Right atrium auricular region (tissue), 2 donors: ENCODE data around the gene BDP1. TPM values are rescaled to one million over a fixed set of nuclear protein-coding genes. Genes with fewer than 3 reads are reported as not detected.
"Not testable (repeated sequence)": the region's sequence is repeated elsewhere in the genome, so short reads cannot be mapped to it uniquely, and the experiment has no call there.

Experiments
- DNase-seq: peaks from one replicate; pipeline ENCODE4 v3.0.0-alpha.2; 2019; ENCODE audit warnings: low spot score
- H3K27ac ChIP-seq, 2 donors: fragments of 200-600 bp; sonication (generic); 1 replicate in 1 of 2; 2 replicates in 1 of 2; pipeline ENCODE4 v1.5.1; 2016 to 2019
- H3K27me3 ChIP-seq, 2 donors: fragments of 200-600 bp; sonication (generic); one replicate each; pipeline versions ENCODE4 v1.5.1 to v1.6.0; 2017 to 2019
- H3K36me3 ChIP-seq: fragments of 200-600 bp; sonication (generic); one replicate; pipeline ENCODE4 v1.5.1; 2016
- H3K4me1 ChIP-seq, 2 donors: fragments of 200-600 bp; sonication (generic); one replicate each; pipeline versions ENCODE4 v1.5.1 to v1.6.0; 2017 to 2019
- H3K4me3 ChIP-seq, 2 donors: fragments of 200-600 bp; sonication (generic); 1 replicate in 1 of 2; 2 replicates in 1 of 2; pipeline ENCODE4 v1.5.1; 2017 to 2019; ENCODE audit warnings: mild to moderate bottlenecking in 1 of 2, moderate library complexity in 1 of 2
- H3K9me3 ChIP-seq, 2 donors: fragments of 200-600 bp; sonication (generic); one replicate each; pipeline ENCODE4 v1.5.1; 2019
- total RNA-seq, 2 donors: library from RNA; depleted of rRNA; stranded (reverse); fragments of >200 nt; gene quantifications; one replicate each; pipeline ENCODE4 v1.1.0, GENCODE V29; 2016
- TF ChIP-seq, protein P1 (sequence below), 2 donors: fragments of 200-600 bp; sonication (generic); IDR thresholded peaks; one replicate each; pipeline ENCODE4 v1.5.1; 2019; ENCODE audit warnings: antibody characterized with exemption in 2 of 2

BDP1 gene
- total RNA-seq, 2 donors from 2014 or later, result 11.8 to 20.1 TPM

DNA sequence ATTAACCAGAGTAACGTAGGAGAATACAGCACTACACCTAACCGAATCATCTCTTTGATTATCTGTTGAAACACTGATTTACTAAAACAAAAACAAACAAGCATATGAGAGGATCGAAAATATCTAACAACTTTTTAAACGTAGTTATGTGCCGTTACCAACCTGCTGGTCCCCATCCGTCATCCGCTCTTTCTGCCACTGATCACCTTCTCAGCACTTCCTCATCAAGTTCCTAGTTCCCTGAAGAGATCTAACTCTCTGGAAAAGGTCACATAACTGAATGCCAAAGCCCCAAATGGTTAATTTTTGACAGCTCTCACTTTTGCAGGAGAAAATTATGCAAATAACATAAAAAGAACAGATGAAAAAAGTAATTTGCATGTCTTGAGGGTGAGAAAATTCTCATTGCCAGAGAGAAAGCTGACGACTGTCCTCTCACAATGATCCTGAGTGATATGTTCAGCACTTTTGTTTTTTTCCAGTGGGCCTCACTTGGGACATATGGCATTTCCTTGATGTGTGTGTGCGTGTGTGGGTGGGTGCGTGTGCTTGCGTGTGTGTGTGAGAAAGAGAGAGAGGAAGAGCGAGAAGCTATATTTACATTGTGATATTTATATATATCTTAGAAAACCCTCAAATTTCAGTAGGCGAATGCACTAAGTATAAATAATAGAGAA lies 8.8 kb upstream of the BDP1 start:
- H3K9me3 ChIP-seq, H3K27me3 ChIP-seq, H3K4me3 ChIP-seq, DNase-seq, H3K4me1 ChIP-seq, H3K36me3 ChIP-seq, H3K27ac ChIP-seq: not testable (repeated sequence)

DNA sequence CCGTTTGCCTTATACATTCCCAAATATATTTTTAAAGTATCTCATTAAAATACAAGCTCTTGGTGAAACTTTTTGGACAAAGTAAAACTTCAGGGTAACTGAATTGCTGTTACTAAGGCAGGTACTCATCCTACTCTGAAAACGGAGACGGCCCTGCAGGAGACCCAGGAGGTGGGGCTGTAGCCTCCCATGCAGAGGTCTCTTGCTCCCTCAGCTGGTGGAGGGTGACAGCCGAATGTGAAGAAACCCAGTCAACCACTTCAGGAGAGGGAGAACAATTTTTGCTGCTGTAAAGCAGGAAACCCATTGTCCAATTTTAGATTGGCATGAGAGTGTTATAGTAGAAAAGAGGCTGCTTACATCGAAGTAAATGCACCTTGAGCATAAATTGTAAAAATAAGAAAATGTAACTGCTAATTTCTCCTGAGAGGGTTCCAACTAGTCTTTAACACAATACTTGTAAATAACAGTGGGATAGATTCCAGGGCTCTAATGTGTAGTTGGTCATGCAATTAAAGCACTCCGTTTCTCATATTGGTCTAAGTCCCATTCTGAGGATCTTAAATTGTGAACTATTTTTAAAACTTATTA lies 8.1 kb upstream of the BDP1 start:
- not testable (repeated sequence) for H3K4me1 ChIP-seq, H3K36me3 ChIP-seq, H3K27me3 ChIP-seq, H3K9me3 ChIP-seq, H3K27ac ChIP-seq, DNase-seq, H3K4me3 ChIP-seq
- TF ChIP-seq, protein P1, sequence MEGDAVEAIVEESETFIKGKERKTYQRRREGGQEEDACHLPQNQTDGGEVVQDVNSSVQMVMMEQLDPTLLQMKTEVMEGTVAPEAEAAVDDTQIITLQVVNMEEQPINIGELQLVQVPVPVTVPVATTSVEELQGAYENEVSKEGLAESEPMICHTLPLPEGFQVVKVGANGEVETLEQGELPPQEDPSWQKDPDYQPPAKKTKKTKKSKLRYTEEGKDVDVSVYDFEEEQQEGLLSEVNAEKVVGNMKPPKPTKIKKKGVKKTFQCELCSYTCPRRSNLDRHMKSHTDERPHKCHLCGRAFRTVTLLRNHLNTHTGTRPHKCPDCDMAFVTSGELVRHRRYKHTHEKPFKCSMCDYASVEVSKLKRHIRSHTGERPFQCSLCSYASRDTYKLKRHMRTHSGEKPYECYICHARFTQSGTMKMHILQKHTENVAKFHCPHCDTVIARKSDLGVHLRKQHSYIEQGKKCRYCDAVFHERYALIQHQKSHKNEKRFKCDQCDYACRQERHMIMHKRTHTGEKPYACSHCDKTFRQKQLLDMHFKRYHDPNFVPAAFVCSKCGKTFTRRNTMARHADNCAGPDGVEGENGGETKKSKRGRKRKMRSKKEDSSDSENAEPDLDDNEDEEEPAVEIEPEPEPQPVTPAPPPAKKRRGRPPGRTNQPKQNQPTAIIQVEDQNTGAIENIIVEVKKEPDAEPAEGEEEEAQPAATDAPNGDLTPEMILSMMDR (IDR thresholded peaks at IDR 0.05), result peak in 1 of 2 donors; percentile 57

DNA sequence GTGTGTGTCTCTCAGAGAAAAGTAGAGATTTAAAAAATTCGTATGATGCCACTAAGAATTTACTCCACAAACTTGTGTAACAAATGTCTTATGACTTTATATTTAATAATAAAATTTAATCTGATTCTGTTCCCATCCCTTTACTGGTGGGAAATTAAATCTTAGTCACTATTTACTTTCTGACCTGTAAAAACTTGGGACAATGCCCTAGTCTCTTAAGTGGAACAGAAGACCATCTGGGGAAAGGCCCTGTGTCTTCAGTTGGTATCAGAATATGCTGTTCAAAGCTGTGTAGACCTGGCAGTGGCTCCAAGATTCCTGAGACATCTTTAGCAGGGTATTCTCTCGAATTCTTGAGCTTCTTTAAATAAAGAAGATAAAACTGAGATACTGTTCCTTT lies 2.6 kb upstream of the BDP1 start:
- Histone ChIP-seq H3K9me3 (no peaks in the 10 kb centered on the region), H3K4me1 (peaks cover 0 to 21% of the 10 kb centered on the region in 2 donors), H3K4me3 (no peak overlapping the region), H3K36me3 (no peaks in the 10 kb centered on the region), H3K27me3 (no peaks in the 10 kb centered on the region), H3K27ac (no peak overlapping the region)
- TF ChIP-seq, protein P1 (IDR thresholded peaks at IDR 0.05), result no peak
- DNase-seq, result no peak

DNA sequence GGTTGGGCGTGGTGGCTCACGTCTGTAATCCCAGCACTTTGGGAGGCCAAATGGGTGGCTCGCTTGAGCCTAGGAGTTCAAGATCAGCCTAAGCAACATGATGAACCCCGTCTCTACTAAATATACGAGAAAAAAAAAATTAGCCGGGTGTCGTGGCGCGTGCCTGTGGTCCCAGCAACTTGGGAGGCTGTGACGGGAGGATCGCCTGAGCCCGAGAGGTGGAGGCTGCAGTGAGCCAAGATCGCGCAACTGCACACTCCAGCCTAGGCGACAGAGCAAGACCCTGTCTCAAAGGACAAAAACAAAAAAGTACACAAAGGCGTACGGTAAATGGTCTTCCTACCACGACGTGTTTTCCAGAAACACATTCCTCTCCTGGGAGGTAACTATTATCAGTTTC lies 538 bp upstream of the BDP1 start:
- Histone ChIP-seq H3K4me3 (peak overlapping the region; percentile 79 to 80), H3K4me1 (peaks cover 0 to 30% of the 10 kb centered on the region in 2 donors), H3K36me3 (peaks cover 15% of the 10 kb centered on the region), H3K27me3 (no peaks in the 10 kb centered on the region), H3K27ac (peak overlapping the region; percentile 87 to 92), H3K9me3 (no peaks in the 10 kb centered on the region)
- TF ChIP-seq, protein P1 (IDR thresholded peaks at IDR 0.05), result no peak
- no peak for DNase-seq

DNA sequence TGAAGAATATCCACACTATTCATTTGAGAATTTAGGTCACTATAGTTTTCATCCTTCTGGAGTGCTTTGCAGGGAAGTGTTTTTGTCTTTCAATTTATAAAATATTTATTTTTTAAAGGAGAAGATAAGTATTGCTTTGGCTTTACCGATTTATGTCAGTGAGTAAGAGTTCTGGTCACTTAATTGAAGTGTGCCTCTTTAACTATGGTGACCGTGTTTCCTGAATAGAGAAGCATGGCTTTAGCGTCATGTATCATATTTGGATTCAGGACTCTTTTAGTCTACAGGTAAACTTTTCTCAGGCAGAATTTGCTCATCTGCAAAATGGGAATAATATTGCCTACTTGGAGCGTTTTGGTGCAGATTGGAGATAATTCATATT lies 902 bp downstream of the BDP1 start:
- no peaks in the 10 kb centered on the region for H3K27me3 ChIP-seq
- DNase-seq, result no peak
- H3K4me1 ChIP-seq, result peaks cover 0 to 30% of the 10 kb centered on the region in 2 donors
- no peaks in the 10 kb centered on the region for H3K9me3 ChIP-seq
- H3K27ac ChIP-seq, result peak overlapping the region; percentile 87 to 92
- peak overlapping the region; percentile 79 to 80 for H3K4me3 ChIP-seq
- peaks cover 29% of the 10 kb centered on the region for H3K36me3 ChIP-seq
- TF ChIP-seq, protein P1 (IDR thresholded peaks at IDR 0.05), result no peak

DNA sequence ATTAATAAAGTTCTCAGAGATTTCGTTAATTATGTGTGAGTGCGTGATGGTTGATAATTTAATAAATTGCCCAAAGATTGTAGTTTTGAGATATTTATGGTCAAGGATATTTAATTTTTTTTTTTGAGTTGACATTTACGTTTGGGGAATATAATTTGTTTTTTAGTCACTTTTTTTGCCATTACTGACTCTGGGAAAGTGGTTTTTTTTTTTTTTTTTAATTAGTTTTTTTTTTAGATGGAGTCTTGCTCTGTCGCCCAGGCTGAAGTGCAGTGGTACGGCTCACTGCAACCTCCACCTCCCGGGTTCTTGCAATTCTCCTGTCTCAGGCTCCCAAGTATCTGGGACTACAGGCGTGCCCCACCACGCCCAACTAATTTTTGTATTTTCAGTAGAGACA lies 1.7 kb downstream of the BDP1 start:
- H3K4me1 ChIP-seq, result peaks cover 0 to 30% of the 10 kb centered on the region in 2 donors
- H3K9me3 ChIP-seq, result no peaks in the 10 kb centered on the region
- H3K27me3 ChIP-seq, result no peaks in the 10 kb centered on the region
- no peak for DNase-seq
- H3K4me3 ChIP-seq, result no peak overlapping the region
- no peak overlapping the region for H3K27ac ChIP-seq
- H3K36me3 ChIP-seq, result peaks cover 34% of the 10 kb centered on the region
- TF ChIP-seq, protein P1 (IDR thresholded peaks at IDR 0.05), result no peak
